Measurements from ENCODE around the gene MRPL12.

DNA sequence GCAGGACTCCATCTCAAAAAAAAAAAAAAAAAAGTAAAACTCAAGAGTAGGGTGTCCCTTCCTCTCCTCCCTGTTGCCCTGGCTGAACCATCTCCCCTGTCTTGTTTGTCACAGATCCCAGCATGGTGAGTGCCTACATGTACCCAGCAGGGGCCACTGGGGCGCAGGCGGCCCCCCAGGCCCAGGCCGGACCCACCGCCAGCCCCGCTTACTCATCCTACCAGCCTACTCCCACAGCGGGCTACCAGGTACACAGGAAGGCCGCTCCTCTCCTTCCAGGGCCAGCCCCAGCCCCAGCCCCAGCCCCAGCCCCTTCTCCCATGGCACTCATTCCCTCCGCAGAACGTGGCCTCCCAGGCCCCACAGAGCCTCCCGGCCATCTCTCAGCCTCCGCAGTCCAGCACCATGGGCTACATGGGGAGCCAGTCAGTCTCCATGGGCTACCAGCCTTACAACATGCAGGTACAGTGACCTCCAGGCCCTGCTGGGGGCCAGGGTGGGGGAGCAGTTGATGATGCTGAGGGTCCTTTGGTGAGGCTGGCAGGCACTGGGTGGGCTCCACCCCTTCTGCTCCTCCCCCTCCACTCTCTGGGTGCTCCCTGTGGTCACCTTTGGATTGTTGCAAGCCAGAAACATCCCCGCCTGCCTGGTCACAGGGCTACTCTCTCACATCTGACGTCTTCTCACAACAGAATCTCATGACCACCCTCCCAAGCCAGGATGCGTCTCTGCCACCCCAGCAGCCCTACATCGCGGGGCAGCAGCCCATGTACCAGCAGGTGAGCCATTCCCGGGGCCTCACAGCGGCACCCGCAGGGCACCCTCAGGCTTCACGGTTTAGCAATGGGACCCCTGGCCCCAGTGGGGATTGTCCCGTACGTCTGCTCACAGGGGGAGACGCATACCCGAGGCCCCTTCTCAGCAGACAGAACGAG lies 2.5 kb upstream of the MRPL12 start:
- TF ChIP-seq, protein P1, sequence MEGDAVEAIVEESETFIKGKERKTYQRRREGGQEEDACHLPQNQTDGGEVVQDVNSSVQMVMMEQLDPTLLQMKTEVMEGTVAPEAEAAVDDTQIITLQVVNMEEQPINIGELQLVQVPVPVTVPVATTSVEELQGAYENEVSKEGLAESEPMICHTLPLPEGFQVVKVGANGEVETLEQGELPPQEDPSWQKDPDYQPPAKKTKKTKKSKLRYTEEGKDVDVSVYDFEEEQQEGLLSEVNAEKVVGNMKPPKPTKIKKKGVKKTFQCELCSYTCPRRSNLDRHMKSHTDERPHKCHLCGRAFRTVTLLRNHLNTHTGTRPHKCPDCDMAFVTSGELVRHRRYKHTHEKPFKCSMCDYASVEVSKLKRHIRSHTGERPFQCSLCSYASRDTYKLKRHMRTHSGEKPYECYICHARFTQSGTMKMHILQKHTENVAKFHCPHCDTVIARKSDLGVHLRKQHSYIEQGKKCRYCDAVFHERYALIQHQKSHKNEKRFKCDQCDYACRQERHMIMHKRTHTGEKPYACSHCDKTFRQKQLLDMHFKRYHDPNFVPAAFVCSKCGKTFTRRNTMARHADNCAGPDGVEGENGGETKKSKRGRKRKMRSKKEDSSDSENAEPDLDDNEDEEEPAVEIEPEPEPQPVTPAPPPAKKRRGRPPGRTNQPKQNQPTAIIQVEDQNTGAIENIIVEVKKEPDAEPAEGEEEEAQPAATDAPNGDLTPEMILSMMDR (IDR thresholded peaks at IDR 0.05) = no peak
- TF ChIP-seq POLR2A (IDR thresholded peaks at IDR 0.05) = no peak
